Activated T-cell treated with anti-CD3 and anti-CD28 coated beads, Interleukin-2, amount 50 U/mL, for 72 hours (primary cell): ENCODE measurements around the gene CEP41. TPM values are rescaled to one million over a fixed set of nuclear protein-coding genes. Genes with fewer than 3 reads are reported as not detected.

Source experiments
- ATAC-seq, 2 donors: fragments of 150-1000 bp; cut with Tn5 transposase; replicated peaks in 1 of 2; 2 replicates each; pipeline ENCODE4 v1.10.0; 2021; ENCODE audit warnings: moderate library complexity in 2 of 2, mild to moderate bottlenecking in 1 of 2
- DNase-seq, 2 donors: peaks; one replicate each; pipeline ENCODE4 v3.0.0; 2021 to 2022; ENCODE audit warnings: mixed read lengths in 1 of 2
- H3K27ac Mint-ChIP-seq: one replicate; pipeline ENCODE4 v1.8.0; 2022; ENCODE audit warnings: mild to moderate bottlenecking, moderate library complexity, mixed read lengths
- H3K27me3 Mint-ChIP-seq: one replicate; pipeline ENCODE4 v1.8.0; 2022; ENCODE audit warnings: low read depth, mixed read lengths
- H3K36me3 Mint-ChIP-seq, 2 donors: one replicate each; pipeline ENCODE4 v1.8.0; 2022; ENCODE audit warnings: mixed read lengths in 2 of 2, mild to moderate bottlenecking in 1 of 2; ENCODE audit not compliant: insufficient read depth in 2 of 2
- H3K4me1 Mint-ChIP-seq: one replicate; pipeline ENCODE4 v1.8.0; 2022; ENCODE audit warnings: low read depth, mixed read lengths
- H3K4me3 Mint-ChIP-seq, 2 donors: one replicate each; pipeline ENCODE4 v1.8.0; 2022; ENCODE audit warnings: mild to moderate bottlenecking in 2 of 2, mixed read lengths in 2 of 2, moderate library complexity in 2 of 2
- H3K9me3 Mint-ChIP-seq, 2 donors: one replicate each; pipeline ENCODE4 v1.8.0; 2022; ENCODE audit warnings: mixed read lengths in 2 of 2
- total RNA-seq, 2 donors: library from RNA; stranded (reverse); gene quantifications; one replicate each; pipeline ENCODE4 v1.2.3, GENCODE V29; 2022

CEP41 gene
- total RNA-seq, 2 donors from 2014 or later = 19.1 to 33.3 TPM

DNA sequence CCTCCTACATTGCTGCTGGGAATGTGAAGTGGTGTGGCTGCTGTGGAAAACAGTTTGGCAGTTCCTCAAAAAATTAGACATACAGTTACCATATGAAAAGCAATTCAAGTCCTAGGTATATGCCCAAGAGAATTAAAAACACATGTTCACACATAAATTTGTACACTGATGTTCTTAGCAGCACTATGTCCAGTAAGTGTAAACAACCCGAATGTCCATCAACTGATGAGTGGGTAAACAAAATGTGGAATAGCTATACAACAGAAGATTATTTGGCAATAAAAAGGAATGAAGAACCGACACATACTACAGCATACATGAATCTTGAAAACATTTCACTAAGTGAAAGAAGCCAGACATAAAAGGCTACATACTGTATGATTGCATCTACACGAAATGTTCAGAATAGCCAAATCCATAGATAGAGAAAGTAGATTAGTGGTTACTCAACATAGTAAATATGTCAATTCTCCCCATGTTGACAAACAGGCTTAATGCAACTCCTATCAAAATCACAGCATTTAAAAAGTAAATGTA, 17.2 kb downstream of the CEP41 start:
- Mint-ChIP-seq H3K4me3 (no peak overlapping the region), H3K27me3 (no peaks in the 10 kb centered on the region), H3K4me1 (peaks cover 82% of the 10 kb centered on the region), H3K9me3 (no peaks in the 10 kb centered on the region), H3K27ac (no peak overlapping the region), H3K36me3 (no peaks in the 10 kb centered on the region)
- DNase-seq (no peak), ATAC-seq (no peak)

DNA sequence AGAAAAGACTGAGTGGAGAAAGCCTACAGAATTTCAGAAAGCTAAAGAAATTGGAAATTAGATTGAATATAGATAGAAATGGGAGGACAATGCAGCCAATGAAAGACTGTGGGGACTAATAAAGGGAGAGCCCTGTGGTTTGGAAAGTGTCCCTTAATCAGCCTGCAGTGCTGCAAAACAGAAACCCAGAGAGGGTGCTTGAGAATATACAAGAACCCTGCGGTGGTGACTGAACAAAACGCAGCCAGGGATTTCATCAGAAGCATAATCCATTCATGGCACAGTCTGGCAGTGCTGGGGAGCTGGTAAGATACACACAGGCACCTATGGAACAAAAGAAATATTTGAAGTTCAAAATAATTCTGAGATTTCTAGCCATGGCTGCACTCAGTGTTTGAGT, 19.1 kb downstream of the CEP41 start:
- Mint-ChIP-seq H3K9me3 (no peaks in the 10 kb centered on the region), H3K4me1 (peaks cover 96% of the 10 kb centered on the region), H3K4me3 (peak overlapping the region; percentile 53 to 92), H3K36me3 (no peaks in the 10 kb centered on the region), H3K27ac (peak overlapping the region; percentile 86), H3K27me3 (no peaks in the 10 kb centered on the region)
- peak; percentile 26 to 45 for DNase-seq
- peak; percentile 56 to 57 for ATAC-seq

- H3K27ac Mint-ChIP-seq = peak overlapping the region; percentile 86
- DNase-seq = no peak
- H3K4me1 Mint-ChIP-seq = peaks cover 96% of the 10 kb centered on the region
- H3K27me3 Mint-ChIP-seq = no peaks in the 10 kb centered on the region
- ATAC-seq = no peak
- no peaks in the 10 kb centered on the region for H3K9me3 Mint-ChIP-seq
- H3K36me3 Mint-ChIP-seq = no peaks in the 10 kb centered on the region
- H3K4me3 Mint-ChIP-seq = peak overlapping the region; percentile 53 to 92
Observed at GRCh38 chr7:130420943-130421578, 19.8 kb downstream of the CEP41 start.

DNA sequence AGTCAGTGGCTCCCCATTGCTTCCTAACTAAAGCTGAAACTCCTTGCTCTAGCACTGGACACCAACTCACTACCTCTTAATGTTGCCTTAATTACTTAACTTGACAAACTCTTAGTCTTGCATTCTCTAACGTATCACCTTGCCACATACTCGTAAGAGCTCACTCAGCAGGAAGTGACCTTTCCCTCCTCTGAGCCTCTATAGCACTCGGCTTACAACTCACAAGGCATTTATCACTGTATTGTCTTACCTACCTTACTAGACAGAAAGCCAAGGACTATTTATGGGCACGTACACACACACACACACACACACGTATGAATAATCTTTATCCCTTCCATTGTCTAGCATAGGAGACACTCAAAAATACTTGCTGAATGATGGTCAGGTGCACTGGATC, 21.2 kb downstream of the CEP41 start:
- Mint-ChIP-seq H3K4me1 (peaks cover 95% of the 10 kb centered on the region), H3K4me3 (peak overlapping the region; percentile 48 to 62), H3K36me3 (no peaks in the 10 kb centered on the region), H3K27ac (peak overlapping the region; percentile 55), H3K27me3 (no peaks in the 10 kb centered on the region), H3K9me3 (no peaks in the 10 kb centered on the region)
- ATAC-seq = peak; percentile 61 to 67
- DNase-seq = no peak

- Mint-ChIP-seq H3K4me1 (peaks cover 97% of the 10 kb centered on the region), H3K9me3 (no peaks in the 10 kb centered on the region), H3K4me3 (peak overlapping the region; percentile 67 to 77), H3K27ac (peak overlapping the region; percentile 21), H3K36me3 (no peaks in the 10 kb centered on the region), H3K27me3 (no peaks in the 10 kb centered on the region)
- ATAC-seq = no peak
- no peak for DNase-seq
Observed at GRCh38 chr7:130418306-130418705, 22.5 kb downstream of the CEP41 start.

DNA sequence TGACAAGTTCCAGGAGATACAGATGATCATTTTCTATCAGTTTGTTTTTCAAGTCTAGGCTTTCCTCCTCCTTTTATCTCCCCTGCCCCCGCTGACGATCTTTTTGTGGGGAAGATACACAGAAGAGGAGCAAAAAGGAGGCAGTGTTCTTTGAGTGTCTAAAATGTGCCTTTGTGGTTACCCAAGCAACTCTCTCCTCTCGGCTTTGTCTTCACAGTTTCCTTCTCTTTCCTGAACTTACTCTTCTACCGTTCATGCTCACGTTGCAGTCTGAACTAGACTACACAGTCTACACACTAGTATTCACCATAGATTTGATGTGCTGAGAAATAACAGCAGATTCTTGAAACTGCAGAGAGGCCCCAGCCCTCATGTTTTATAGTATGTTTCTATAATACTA, 23.6 kb downstream of the CEP41 start:
- DNase-seq = peak; percentile 29 to 35
- H3K9me3 Mint-ChIP-seq = no peaks in the 10 kb centered on the region

GRCh38 chr7:130415006-130415405, 25.8 kb downstream of the CEP41 start:
- Mint-ChIP-seq H3K27ac (peak overlapping the region; percentile 6), H3K27me3 (no peaks in the 10 kb centered on the region), H3K4me3 (peak overlapping the region in 1 of 2 donors; percentile 41), H3K36me3 (peaks cover 0 to 6% of the 10 kb centered on the region in 2 donors), H3K9me3 (no peaks in the 10 kb centered on the region), H3K4me1 (peaks cover 81% of the 10 kb centered on the region)
- DNase-seq (no peak), ATAC-seq (no peak)

More for the DNA sequence above, 23.6 kb downstream of the CEP41 start:
- peaks cover 90% of the 10 kb centered on the region for H3K4me1 Mint-ChIP-seq
- H3K4me3 Mint-ChIP-seq = peak overlapping the region; percentile 68 to 77
- H3K27me3 Mint-ChIP-seq = no peaks in the 10 kb centered on the region
- peak; percentile 79 to 80 for ATAC-seq
- H3K27ac Mint-ChIP-seq = peak overlapping the region; percentile 21
- H3K36me3 Mint-ChIP-seq = peaks cover 0 to 1% of the 10 kb centered on the region in 2 donors

DNA sequence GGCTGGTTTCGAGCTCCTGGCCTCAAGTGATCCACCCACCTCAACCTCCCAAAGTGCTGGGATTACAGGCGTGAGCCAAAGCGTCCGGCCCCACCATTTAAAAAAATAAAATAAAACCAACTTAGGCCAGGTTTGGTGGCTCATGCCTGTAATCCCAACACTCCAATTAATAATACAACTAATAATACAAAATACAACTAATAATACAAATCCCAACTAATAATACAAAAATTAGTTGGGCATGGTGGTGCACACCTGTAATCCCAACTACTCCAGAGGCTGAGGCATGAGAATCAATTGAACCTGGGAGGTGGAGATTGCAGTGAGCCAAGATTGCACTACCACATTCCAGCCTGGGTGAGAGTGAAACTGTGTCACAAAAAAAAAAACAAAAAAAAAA, 27.6 kb downstream of the CEP41 start:
- DNase-seq (no peak), ATAC-seq (no peak)
- Mint-ChIP-seq H3K27me3 (no peaks in the 10 kb centered on the region), H3K4me1 (peaks cover 69% of the 10 kb centered on the region), H3K36me3 (peaks cover 0 to 9% of the 10 kb centered on the region in 2 donors), H3K9me3 (no peaks in the 10 kb centered on the region), H3K4me3 (no peak overlapping the region), H3K27ac (no peak overlapping the region)

- peaks cover 0 to 9% of the 10 kb centered on the region in 2 donors for H3K36me3 Mint-ChIP-seq
- no peak overlapping the region for H3K27ac Mint-ChIP-seq
- no peaks in the 10 kb centered on the region for H3K9me3 Mint-ChIP-seq
- H3K27me3 Mint-ChIP-seq = no peaks in the 10 kb centered on the region
- DNase-seq (no peak), ATAC-seq (no peak)
- no peak overlapping the region for H3K4me3 Mint-ChIP-seq
- H3K4me1 Mint-ChIP-seq = peaks cover 47% of the 10 kb centered on the region
Observed at GRCh38 chr7:130410868-130411541, 29.8 kb downstream of the CEP41 start.

- no peak overlapping the region for H3K27ac Mint-ChIP-seq
- DNase-seq = no peak
- H3K27me3 Mint-ChIP-seq = no peaks in the 10 kb centered on the region
- peaks cover 35% of the 10 kb centered on the region for H3K4me1 Mint-ChIP-seq
- ATAC-seq = no peak
- no peaks in the 10 kb centered on the region for H3K9me3 Mint-ChIP-seq
- no peak overlapping the region for H3K4me3 Mint-ChIP-seq
- H3K36me3 Mint-ChIP-seq = peaks cover 0 to 9% of the 10 kb centered on the region in 2 donors
Observed at GRCh38 chr7:130409712-130410072, 31.1 kb downstream of the CEP41 start.

DNA sequence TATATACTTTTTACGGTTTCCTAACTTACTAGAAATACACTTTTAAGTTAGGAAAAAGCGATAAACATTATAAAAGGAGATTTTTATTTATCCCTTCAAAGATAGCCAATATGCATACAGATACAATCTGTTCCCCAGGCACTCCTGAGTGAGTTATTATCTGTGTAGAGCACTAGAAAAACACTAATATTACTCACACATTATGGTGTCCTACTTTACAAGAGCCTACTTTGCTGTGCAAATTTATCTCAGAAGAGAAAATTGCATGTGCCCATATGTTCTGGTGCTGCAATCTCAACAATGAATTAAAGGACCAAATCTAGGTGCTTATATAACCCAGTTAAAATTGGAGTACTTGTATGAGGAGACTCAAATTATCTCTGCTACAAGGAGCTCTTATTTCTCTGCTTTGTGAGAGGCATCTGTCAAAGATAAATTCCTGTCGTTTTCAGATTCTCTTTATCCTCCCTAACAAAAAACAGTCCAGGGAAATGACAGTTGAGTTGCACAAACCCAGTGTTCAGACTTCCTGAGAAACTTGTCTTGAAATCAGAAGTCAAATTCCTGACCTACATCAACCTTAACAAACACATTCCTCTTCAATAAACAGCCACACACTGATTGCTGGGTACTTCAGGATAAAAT, 31.6 kb downstream of the CEP41 start:
- DNase-seq (no peak), ATAC-seq (no peak)
- no peak overlapping the region for H3K4me3 Mint-ChIP-seq
- peaks cover 30% of the 10 kb centered on the region for H3K4me1 Mint-ChIP-seq
- H3K36me3 Mint-ChIP-seq = peaks cover 0 to 9% of the 10 kb centered on the region in 2 donors
- no peaks in the 10 kb centered on the region for H3K27me3 Mint-ChIP-seq
- no peaks in the 10 kb centered on the region for H3K9me3 Mint-ChIP-seq
- no peak overlapping the region for H3K27ac Mint-ChIP-seq

- H3K27ac Mint-ChIP-seq = no peak overlapping the region
- no peak for DNase-seq
- H3K27me3 Mint-ChIP-seq = no peaks in the 10 kb centered on the region
- no peak for ATAC-seq
- peaks cover 2 to 3% of the 10 kb centered on the region in 2 donors for H3K36me3 Mint-ChIP-seq
- H3K9me3 Mint-ChIP-seq = no peaks in the 10 kb centered on the region
- peaks cover 6% of the 10 kb centered on the region for H3K4me1 Mint-ChIP-seq
- H3K4me3 Mint-ChIP-seq = no peak overlapping the region
Observed at GRCh38 chr7:130405003-130405402, 35.8 kb downstream of the CEP41 start.

DNA sequence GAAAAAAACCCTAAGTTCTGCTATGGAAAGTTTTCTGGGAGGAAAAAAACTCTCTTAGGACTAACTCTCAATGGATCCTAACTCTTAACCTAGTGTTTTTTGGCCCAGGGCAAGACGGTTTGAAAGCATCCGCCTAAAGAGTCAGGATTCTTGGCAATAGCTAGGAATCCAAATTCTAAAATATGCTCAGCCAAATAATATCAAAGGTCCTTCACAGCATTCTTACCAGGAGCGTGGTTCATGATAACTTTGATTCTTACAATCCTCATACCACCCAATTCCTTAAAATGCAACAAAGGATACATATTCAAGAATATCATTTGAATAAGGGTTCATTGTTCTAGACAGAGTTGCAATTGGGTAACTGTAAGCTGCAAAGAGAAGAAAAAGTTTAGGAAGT, 39.2 kb downstream of the CEP41 start:
- ATAC-seq (no peak), DNase-seq (no peak)
- Mint-ChIP-seq H3K27me3 (no peaks in the 10 kb centered on the region), H3K36me3 (peaks cover 2 to 6% of the 10 kb centered on the region in 2 donors), H3K27ac (no peak overlapping the region), H3K4me3 (no peak overlapping the region), H3K9me3 (no peaks in the 10 kb centered on the region), H3K4me1 (no peaks in the 10 kb centered on the region)
